Chondrocyte (in vitro differentiated cells): ENCODE data around the gene UGT2A3. TPM values are rescaled to one million over a fixed set of nuclear protein-coding genes. Genes with fewer than 3 reads are reported as not detected.
"Not testable (repeated sequence)": the region's sequence is repeated elsewhere in the genome, so short reads cannot be mapped to it uniquely, and the experiment has no call there.

Experiments used
- DNase-seq: peaks from one replicate; pipeline ENCODE4 v3.0.0; 2021; ENCODE audit warnings: mixed read lengths, low spot score
- H3K27ac Mint-ChIP-seq: one replicate; pipeline ENCODE4 v1.8.0; 2021; ENCODE audit warnings: mild to moderate bottlenecking, moderate library complexity, mixed read lengths; ENCODE audit not compliant: unreplicated experiment
- H3K27me3 Mint-ChIP-seq: 2 replicates; pipeline ENCODE4 v1.8.0; 2021; ENCODE audit warnings: low read depth, mixed read lengths
- H3K36me3 Mint-ChIP-seq: 2 replicates; pipeline ENCODE4 v1.8.0; 2021; ENCODE audit warnings: low read depth, mixed read lengths
- H3K4me1 Mint-ChIP-seq: 2 replicates; pipeline ENCODE4 v1.8.0; 2021; ENCODE audit warnings: low read depth, mild to moderate bottlenecking, mixed read lengths
- H3K4me3 Mint-ChIP-seq: one replicate; pipeline ENCODE4 v1.8.0; 2021; ENCODE audit warnings: mild to moderate bottlenecking, moderate library complexity, mixed read lengths; ENCODE audit not compliant: unreplicated experiment
- H3K9me3 Mint-ChIP-seq: 2 replicates; pipeline ENCODE4 v1.8.0; 2021; ENCODE audit warnings: low read depth, mixed read lengths
- total RNA-seq: library from RNA; stranded (reverse); gene quantifications from 3 replicates; pipeline ENCODE4 v1.2.1, GENCODE V29; 2021
- TF ChIP-seq, protein P1 (sequence below): fragments of 200-600 bp; sonication (generic); IDR thresholded peaks from 2 replicates; pipeline ENCODE4 v1.5.0; 2021; ENCODE audit warnings: antibody characterized with exemption, mild to moderate bottlenecking, moderate library complexity

UGT2A3 gene
- total RNA-seq, 1 donor from 2014 or later = not detected

DNA sequence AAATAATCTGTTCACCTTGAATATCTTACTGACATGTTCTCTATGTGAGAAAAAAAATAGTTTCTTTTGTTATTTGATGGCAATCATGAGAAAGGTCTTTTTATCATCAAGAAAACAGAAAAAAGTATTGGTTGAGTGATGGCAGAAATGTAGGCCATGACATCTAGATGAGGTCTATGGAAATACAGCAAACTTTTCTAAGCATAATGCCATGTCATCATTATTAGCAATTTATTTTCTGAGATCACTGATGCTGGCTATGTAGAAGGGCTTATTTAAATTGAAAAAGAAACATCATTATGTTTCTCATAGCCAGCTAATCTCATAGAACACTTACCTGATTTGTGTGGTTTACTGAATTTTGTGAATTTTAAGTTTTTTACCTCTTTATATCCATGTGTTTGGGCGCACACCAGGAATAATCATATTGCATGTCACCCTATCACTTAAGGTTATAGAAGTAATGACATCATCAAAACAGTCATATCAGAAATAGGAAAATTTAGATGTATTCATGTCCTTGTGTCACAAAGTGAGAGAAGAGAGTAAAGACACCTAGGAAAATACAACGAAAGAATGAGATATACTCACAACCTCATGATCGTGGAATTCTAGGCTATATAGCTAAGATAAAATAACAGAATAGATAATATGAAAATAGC is 22.4 kb downstream of the UGT2A3 start:
- Mint-ChIP-seq H3K27me3 (peaks cover 7% of the 10 kb centered on the region), H3K4me3 (no peak overlapping the region), H3K36me3 (no peaks in the 10 kb centered on the region), H3K9me3 (peaks cover 8% of the 10 kb centered on the region), H3K27ac (no peak overlapping the region), H3K4me1 (peaks cover 5% of the 10 kb centered on the region)
- no peak for DNase-seq
- TF ChIP-seq, protein P1, sequence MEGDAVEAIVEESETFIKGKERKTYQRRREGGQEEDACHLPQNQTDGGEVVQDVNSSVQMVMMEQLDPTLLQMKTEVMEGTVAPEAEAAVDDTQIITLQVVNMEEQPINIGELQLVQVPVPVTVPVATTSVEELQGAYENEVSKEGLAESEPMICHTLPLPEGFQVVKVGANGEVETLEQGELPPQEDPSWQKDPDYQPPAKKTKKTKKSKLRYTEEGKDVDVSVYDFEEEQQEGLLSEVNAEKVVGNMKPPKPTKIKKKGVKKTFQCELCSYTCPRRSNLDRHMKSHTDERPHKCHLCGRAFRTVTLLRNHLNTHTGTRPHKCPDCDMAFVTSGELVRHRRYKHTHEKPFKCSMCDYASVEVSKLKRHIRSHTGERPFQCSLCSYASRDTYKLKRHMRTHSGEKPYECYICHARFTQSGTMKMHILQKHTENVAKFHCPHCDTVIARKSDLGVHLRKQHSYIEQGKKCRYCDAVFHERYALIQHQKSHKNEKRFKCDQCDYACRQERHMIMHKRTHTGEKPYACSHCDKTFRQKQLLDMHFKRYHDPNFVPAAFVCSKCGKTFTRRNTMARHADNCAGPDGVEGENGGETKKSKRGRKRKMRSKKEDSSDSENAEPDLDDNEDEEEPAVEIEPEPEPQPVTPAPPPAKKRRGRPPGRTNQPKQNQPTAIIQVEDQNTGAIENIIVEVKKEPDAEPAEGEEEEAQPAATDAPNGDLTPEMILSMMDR = no peak

DNA sequence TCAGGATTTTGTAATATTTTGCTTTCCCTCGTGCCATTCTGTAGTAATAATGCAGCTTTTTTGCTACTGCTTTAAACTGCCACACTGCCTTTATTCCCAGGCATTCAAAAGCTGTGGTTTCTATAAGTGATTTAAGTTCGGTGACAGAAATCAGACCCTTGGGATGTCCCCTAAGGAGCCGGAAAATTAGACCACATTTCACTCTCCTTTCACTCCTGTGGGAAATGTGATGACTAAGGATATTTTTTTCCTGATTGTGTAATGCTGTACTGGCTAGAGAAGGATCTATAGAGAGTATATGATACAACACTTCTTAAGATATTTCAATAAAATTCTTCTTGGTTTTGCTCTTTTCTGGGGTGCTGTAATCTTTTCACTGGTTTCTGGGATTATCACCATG is 24.4 kb downstream of the UGT2A3 start:
- H3K36me3 Mint-ChIP-seq = no peaks in the 10 kb centered on the region
- no peak for DNase-seq

DNA sequence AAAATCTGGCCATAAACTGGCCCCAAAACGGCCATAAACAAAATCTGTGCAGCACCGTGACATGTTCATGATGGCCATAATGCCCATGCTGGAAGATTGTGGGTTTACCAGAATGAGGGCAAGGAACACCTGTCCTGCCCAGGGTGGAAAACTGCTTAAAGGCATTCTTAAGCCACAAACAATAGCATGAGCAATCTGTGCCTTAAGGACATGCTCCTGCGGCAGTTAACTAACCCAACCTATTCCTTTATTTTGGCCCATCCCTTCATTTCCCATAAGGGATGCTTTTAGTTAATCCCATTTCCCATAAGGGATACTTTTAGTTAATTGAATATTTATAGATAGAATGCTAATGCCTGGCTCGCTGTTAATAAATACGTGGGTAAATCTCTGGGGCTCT is 29.4 kb downstream of the UGT2A3 start:
- H3K4me3 Mint-ChIP-seq, H3K36me3 Mint-ChIP-seq, DNase-seq, H3K27me3 Mint-ChIP-seq, H3K27ac Mint-ChIP-seq, H3K4me1 Mint-ChIP-seq: not testable (repeated sequence)
- peaks cover 17% of the 10 kb centered on the region for H3K9me3 Mint-ChIP-seq

More for the DNA sequence above, 24.4 kb downstream of the UGT2A3 start:
- Mint-ChIP-seq H3K4me3 (no peak overlapping the region), H3K9me3 (peaks cover 13% of the 10 kb centered on the region), H3K27ac (no peak overlapping the region), H3K4me1 (peaks cover 5% of the 10 kb centered on the region), H3K27me3 (no peaks in the 10 kb centered on the region)
- TF ChIP-seq, protein P1 = no peak

DNA sequence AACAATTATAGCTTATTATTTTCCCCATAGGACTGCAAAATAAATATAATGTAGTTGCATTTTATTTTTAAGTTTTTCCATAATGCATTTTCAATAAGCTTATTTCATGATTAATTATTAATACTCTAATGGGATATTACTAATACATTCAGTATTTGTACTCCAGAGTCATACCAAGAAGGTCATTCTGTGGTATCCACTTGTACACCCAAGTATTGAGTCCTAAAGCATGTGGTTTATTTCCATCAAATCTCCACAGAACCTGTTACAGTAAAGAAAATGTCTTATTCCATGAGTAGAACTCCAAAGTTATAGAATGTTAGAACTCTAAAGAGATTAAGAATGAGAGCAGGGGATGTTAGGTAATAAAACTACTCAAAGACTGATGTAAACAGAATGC is 30.6 kb downstream of the UGT2A3 start:
- no peak overlapping the region for H3K27ac Mint-ChIP-seq
- H3K4me3 Mint-ChIP-seq = no peak overlapping the region
- H3K36me3 Mint-ChIP-seq = no peaks in the 10 kb centered on the region
- no peaks in the 10 kb centered on the region for H3K4me1 Mint-ChIP-seq
- TF ChIP-seq, protein P1 = no peak
- DNase-seq = no peak
- H3K27me3 Mint-ChIP-seq = no peaks in the 10 kb centered on the region
- peaks cover 12% of the 10 kb centered on the region for H3K9me3 Mint-ChIP-seq

DNA sequence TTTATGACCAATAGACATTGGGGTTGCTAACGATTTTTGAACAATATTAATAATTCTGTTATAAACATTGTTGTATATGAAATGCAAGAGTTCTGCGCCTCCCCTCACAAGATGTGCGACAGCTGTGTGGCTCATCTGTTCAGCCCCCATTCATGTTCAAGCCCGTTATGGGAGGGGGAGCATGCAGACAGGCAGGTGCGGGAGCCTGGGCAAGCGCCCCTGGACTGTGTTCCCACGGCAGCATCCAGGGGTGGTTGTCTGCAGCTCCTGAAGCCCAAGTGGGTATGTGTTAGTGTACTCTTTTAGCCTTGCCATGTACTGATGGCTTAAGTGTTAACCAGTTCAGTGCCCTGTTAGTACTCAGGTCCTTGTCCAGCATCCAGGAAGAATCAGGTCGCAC is 34.6 kb downstream of the UGT2A3 start:
- Mint-ChIP-seq H3K36me3 (no peaks in the 10 kb centered on the region), H3K27ac (no peak overlapping the region)

More for the DNA sequence above, 34.6 kb downstream of the UGT2A3 start:
- H3K4me1 Mint-ChIP-seq = no peaks in the 10 kb centered on the region
- no peak overlapping the region for H3K4me3 Mint-ChIP-seq
- TF ChIP-seq, protein P1 = no peak
- peaks cover 8% of the 10 kb centered on the region for H3K9me3 Mint-ChIP-seq
- no peak for DNase-seq
- no peaks in the 10 kb centered on the region for H3K27me3 Mint-ChIP-seq
